GM21619 (cell line): Measurements from ENCODE around the gene CSGALNACT2.
A peak's percentile ranks its signal among the peaks of the same experiment; 100 is the strongest.

Experiments used
- ATAC-seq: cut with Tn5 transposase; IDR thresholded peaks from one replicate; pipeline ENCODE4 v1.9.1; 2021; ENCODE audit not compliant: unreplicated experiment

Gene CSGALNACT2

GRCh38 chr10:43200538-43201390, 62.5 kb downstream of the CSGALNACT2 start:
- ATAC-seq, result no peak

GRCh38 chr10:43201545-43202131, 63.4 kb downstream of the CSGALNACT2 start:
- ATAC-seq, result no peak

GRCh38 chr10:43202224-43202656, 64.0 kb downstream of the CSGALNACT2 start:
- ATAC-seq, result peak; percentile 49

GRCh38 chr10:43202657-43203447, 64.6 kb downstream of the CSGALNACT2 start:
- no peak for ATAC-seq

GRCh38 chr10:43203448-43204041, 65.3 kb downstream of the CSGALNACT2 start:
- no peak for ATAC-seq

- ATAC-seq, result peak; percentile 4
Observed at GRCh38 chr10:43204042-43204942, 66.0 kb downstream of the CSGALNACT2 start.

GRCh38 chr10:43204943-43205671, 66.9 kb downstream of the CSGALNACT2 start:
- ATAC-seq, result peak; percentile 70

GRCh38 chr10:43205681-43206390, 67.6 kb downstream of the CSGALNACT2 start:
- no peak for ATAC-seq

- ATAC-seq, result no peak
Observed at GRCh38 chr10:43206391-43207235, 68.4 kb downstream of the CSGALNACT2 start.

- no peak for ATAC-seq
Observed at GRCh38 chr10:43208147-43209073, 70.2 kb downstream of the CSGALNACT2 start.

GRCh38 chr10:43209074-43209455, 70.8 kb downstream of the CSGALNACT2 start:
- no peak for ATAC-seq

- no peak for ATAC-seq
Observed at GRCh38 chr10:43209651-43210141, 71.5 kb downstream of the CSGALNACT2 start.

- ATAC-seq, result no peak
Observed at GRCh38 chr10:43210556-43210955, 72.3 kb downstream of the CSGALNACT2 start.

- ATAC-seq, result no peak
Observed at GRCh38 chr10:43211030-43211429, 72.8 kb downstream of the CSGALNACT2 start.

GRCh38 chr10:43211431-43212042, 73.3 kb downstream of the CSGALNACT2 start:
- no peak for ATAC-seq

- no peak for ATAC-seq
Observed at GRCh38 chr10:43212043-43212721, 73.9 kb downstream of the CSGALNACT2 start.
